ENCODE results near the gene HUS1. TPM values are rescaled to one million over a fixed set of nuclear protein-coding genes. Genes with fewer than 3 reads are reported as not detected.
"Not testable (repeated sequence)": the region's sequence is repeated elsewhere in the genome, so short reads cannot be mapped to it uniquely, and the experiment has no call there.

HUS1 gene
- total RNA-seq, 4 donors from 2014 or later, result 26.2 to 29.4 (median 27.8) TPM

DNA sequence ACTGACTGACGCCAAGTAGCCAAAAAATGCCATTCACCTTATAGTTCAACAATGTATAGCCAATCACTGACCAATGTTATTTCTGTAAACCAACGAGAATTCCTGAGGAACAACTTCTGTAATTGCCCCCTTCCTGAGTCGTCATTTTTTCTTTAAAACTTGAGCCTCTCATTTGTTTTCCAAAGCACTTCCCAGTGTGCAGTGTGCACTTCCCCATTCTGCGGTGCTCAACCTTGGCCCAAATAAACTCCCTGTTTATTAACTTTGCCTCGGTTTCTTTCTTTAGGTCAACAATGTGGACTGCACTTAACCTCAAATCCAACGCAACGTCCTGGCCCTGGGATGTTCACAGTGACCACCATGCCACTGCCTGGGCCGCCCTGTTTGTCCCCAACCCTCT, 46.2 kb downstream of the HUS1 start:
- H3K27me3 ChIP-seq, result no peaks in the 10 kb centered on the region
- H3K9me3 ChIP-seq, result no peaks in the 10 kb centered on the region
- no peak for DNase-seq (ENCODE audit: low spot score in 2 of 2)
- H3K27ac ChIP-seq, result no peak overlapping the region
- WGBS, 2 donors, result 73 to 86% methylated on average over 8 of the region's 8 CpGs
- no peak overlapping the region for H3K4me3 ChIP-seq
- H3K36me3 ChIP-seq, result peaks cover 0 to 4% (median 0%) of the 10 kb centered on the region in 3 donors
- H3K4me1 ChIP-seq, result no peaks in the 10 kb centered on the region
- TF ChIP-seq POLR2A (IDR thresholded peaks at IDR 0.05), result no peak

DNA sequence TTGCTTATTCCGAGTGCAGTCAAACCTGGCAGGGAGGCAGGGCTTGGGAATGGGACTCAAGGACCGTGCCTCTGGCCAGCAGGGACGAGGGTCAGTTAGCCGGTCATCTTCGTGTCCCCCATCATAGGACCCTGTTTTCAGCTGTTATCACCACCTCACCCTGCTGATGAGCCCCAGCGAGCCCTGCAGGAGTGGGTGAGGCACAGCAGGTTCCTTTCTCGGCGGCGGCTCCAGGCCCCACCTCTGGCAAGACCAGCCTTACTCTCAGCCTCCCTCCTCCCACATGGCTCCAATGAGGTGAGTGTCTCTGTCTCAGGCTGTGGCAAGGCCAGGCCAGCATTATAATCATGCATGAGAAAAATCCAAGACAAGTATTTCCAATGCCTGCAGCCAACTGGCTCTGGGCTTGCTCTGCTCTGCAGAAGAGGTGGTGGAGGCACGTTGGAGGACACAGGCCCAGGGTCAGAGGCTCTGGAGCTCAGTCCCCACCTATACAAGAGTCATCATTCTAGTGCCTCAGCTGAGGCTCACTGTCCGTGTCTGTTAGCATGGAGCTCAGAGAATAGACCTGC, 46.9 kb downstream of the HUS1 start:
- H3K27ac ChIP-seq, result no peak overlapping the region
- H3K4me3 ChIP-seq, result no peak overlapping the region
- peaks cover 0 to 7% (median 0%) of the 10 kb centered on the region in 3 donors for H3K36me3 ChIP-seq
- H3K9me3 ChIP-seq, result no peaks in the 10 kb centered on the region
- DNase-seq (ENCODE audit: low spot score in 2 of 2), result no peak
- H3K4me1 ChIP-seq, result no peaks in the 10 kb centered on the region
- no peak for TF ChIP-seq POLR2A (IDR thresholded peaks at IDR 0.05)
- TF ChIP-seq, protein P1, sequence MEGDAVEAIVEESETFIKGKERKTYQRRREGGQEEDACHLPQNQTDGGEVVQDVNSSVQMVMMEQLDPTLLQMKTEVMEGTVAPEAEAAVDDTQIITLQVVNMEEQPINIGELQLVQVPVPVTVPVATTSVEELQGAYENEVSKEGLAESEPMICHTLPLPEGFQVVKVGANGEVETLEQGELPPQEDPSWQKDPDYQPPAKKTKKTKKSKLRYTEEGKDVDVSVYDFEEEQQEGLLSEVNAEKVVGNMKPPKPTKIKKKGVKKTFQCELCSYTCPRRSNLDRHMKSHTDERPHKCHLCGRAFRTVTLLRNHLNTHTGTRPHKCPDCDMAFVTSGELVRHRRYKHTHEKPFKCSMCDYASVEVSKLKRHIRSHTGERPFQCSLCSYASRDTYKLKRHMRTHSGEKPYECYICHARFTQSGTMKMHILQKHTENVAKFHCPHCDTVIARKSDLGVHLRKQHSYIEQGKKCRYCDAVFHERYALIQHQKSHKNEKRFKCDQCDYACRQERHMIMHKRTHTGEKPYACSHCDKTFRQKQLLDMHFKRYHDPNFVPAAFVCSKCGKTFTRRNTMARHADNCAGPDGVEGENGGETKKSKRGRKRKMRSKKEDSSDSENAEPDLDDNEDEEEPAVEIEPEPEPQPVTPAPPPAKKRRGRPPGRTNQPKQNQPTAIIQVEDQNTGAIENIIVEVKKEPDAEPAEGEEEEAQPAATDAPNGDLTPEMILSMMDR (IDR thresholded peaks at IDR 0.05), result no peak
- TF ChIP-seq EP300 (IDR thresholded peaks at IDR 0.05), result no peak
- no peaks in the 10 kb centered on the region for H3K27me3 ChIP-seq
- WGBS, 2 donors, result 78 to 85% methylated on average over 9 to 11 of the region's 11 CpGs

DNA sequence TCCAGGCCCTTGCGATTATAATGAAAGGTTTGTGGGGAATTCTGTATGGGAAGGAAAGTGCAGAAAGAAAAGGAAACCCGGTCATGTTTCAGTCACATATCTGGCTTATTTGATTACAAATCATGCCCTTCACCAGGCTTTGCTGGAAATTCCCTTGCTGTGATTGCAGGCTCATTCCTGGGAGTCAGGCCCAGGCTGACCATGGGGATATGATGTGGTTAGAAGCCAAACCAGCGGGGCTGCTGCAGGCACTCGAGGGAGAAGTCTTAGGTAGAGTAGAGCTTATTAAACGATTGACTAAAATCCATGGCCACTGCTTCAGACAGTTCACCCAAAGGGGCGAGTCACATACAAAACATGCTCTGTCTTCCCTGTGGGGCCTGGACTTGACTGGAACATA, 47.4 kb downstream of the HUS1 start:
- WGBS, 2 donors, result 40 to 58% methylated on average over 6 of the region's 6 CpGs
- DNase-seq (ENCODE audit: low spot score in 2 of 2), result no peak
- H3K4me1 ChIP-seq, result no peaks in the 10 kb centered on the region
- H3K4me3 ChIP-seq, result no peak overlapping the region
- peaks cover 0 to 7% (median 0%) of the 10 kb centered on the region in 3 donors for H3K36me3 ChIP-seq
- H3K9me3 ChIP-seq, result no peaks in the 10 kb centered on the region
- TF ChIP-seq POLR2A (IDR thresholded peaks at IDR 0.05) (no peak), EP300 (IDR thresholded peaks at IDR 0.05) (no peak)
- TF ChIP-seq, protein P1 (IDR thresholded peaks at IDR 0.05), result no peak
- no peak overlapping the region for H3K27ac ChIP-seq
- H3K27me3 ChIP-seq, result no peaks in the 10 kb centered on the region

DNA sequence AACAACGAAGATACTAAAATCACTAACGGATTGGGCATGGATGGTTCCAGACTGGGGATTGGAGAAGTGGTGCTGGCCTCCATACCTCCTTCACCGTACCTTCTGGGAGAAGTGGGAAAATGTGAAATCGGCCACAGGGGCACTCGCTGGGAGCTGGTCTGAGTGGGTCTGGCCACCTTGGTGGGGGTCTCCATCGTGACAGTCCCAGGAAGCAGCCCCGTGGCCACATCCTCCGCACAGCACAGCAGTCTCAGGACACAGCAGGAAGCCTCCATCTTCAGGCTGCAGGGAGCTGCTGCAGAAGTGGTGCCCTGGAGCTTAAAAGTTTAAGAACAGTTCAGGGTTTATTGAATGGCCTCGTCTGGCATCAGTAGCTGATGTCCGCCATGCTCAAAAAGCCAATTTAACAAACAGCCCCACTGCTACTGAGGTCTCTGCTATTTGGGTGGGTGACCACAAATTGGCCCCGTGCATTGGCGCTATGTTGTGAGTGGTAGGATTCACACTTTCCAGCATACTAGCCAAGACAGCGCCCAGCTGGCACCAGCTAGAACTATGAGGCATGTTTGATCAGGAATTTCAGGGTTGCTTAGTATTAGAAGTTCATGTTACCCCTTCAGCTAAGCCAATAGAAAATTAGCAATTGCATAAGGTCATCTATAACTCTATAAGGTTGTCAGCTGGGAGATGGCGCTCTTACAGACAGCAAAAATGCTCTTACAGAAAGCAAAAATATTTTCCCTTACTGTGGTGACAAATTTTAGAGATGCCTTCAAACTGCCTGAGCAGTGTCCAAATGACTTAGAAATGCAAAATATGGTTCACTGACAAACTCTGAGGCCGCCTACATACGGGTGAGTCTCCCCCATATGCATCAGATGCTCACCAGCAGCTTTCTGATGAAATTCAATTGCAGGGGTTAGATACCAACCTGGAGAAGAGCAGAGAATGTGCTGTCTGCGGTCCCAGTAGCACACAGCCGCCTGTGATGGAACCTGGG, 48.1 kb downstream of the HUS1 start:
- no peak overlapping the region for H3K4me3 ChIP-seq
- no peaks in the 10 kb centered on the region for H3K4me1 ChIP-seq
- H3K27me3 ChIP-seq, result no peaks in the 10 kb centered on the region
- TF ChIP-seq POLR2A (IDR thresholded peaks at IDR 0.05), result no peak
- DNase-seq (ENCODE audit: low spot score in 2 of 2), result no peak
- H3K9me3 ChIP-seq, result no peaks in the 10 kb centered on the region
- peaks cover 0 to 7% (median 0%) of the 10 kb centered on the region in 3 donors for H3K36me3 ChIP-seq
- H3K27ac ChIP-seq, result no peak overlapping the region
- 91 to 96% methylated on average over 17 to 18 of the region's 18 CpGs for WGBS, 2 donors

DNA sequence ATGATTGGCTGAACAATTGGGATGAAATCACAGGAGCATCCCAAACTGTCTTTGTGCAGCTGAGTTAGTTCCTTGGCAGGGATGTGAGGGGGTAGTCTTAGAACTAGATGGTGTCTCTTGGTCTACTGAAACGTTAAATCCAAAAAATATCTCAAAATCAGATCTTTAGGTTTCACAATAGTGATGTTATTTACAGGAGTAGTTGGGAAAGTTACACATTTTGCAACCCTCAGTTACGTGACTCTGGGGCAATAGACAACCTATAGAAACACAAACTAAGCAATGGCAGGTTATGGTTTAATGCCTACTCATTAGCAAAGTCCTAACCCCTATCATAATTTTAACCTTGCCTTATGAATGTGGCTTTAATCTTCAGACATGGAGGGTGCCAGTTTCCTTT, 55.1 kb downstream of the HUS1 start:
- 71 to 74% methylated on average over 2 of the region's 2 CpGs for WGBS, 2 donors
- H3K4me1 ChIP-seq, result no peaks in the 10 kb centered on the region
- H3K9me3 ChIP-seq, result no peaks in the 10 kb centered on the region
- TF ChIP-seq EP300 (IDR thresholded peaks at IDR 0.05) (no peak), POLR2A (IDR thresholded peaks at IDR 0.05) (no peak)
- TF ChIP-seq, protein P1 (IDR thresholded peaks at IDR 0.05), result no peak
- no peak overlapping the region for H3K27ac ChIP-seq
- H3K36me3 ChIP-seq, result peaks cover 0 to 7% (median 0%) of the 10 kb centered on the region in 3 donors
- no peaks in the 10 kb centered on the region for H3K27me3 ChIP-seq
- no peak for DNase-seq (ENCODE audit: low spot score in 2 of 2)
- no peak overlapping the region for H3K4me3 ChIP-seq

DNA sequence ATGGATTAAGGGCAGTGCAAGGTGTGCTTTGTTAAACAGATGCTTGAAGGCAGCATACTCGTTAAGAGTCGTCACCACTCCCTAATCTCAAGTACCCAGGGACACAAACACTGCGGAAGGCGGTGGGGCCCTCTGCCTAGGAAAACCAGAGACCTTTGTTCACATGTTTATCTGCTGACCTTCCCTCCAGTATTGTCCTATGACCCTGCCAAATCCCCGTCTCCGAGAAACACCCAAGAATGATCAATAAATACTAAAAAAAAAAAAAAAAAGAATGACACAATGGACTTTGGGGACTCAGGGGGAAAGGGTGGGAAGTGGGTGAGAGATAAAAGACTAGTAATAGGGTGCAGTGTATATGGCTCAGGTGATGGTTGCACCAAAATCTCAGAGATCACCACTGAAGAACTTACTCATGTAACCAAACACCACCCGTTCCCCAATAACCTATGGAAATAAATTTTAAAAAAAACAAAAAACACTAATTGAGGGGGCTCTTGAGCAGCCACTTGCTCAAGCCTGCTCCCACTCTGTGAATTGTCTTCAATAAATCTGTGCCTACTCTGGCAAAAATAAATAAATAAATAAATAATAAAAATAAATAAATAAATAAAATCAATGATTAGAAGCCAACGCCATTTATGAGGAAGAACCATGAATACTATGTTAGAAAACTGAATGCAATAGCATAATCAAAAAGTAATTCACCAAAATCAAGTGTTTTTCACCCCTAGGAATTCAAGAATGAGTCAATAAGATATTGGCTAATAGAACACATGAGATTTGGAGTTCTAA, 56.1 kb downstream of the HUS1 start:
- H3K9me3 ChIP-seq; H3K36me3 ChIP-seq; H3K4me3 ChIP-seq; H3K27ac ChIP-seq; H3K4me1 ChIP-seq; H3K27me3 ChIP-seq; DNase-seq (ENCODE audit: low spot score in 2 of 2): not testable (repeated sequence)
- 67 to 74% methylated on average over 8 of the region's 8 CpGs for WGBS, 2 donors

DNA sequence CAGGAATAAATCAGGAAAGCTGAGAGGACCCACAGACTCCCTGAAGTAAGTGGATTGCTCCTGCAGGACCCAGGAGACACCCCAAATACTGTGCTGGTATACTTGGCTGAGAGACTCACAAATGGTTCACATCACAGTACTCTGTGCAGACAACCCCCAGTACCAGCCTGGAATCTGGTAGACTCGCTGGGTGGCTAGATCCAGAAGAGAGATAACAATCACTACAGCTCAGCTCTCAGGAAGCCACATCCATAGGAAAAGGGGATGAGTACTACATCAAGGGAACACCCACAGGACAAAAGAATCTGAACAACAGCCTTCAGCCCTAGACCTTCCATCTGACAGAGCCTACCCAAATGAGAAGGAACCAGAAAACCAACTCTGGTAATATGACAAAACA, 62.9 kb downstream of the HUS1 start:
- not testable (repeated sequence) for H3K9me3 ChIP-seq; H3K27ac ChIP-seq; H3K36me3 ChIP-seq; H3K4me3 ChIP-seq; H3K4me1 ChIP-seq; DNase-seq (ENCODE audit: low spot score in 2 of 2); H3K27me3 ChIP-seq
- 85 to 87% methylated on average over 1 of the region's 1 CpG for WGBS, 2 donors

Data from tibial nerve (tissue), 4 donors.